Choroid plexus epithelial cell (primary cell): ENCODE measurements around the gene CACNB4.

Source experiments
- DNase-seq: peaks from one replicate; pipeline ENCODE4 v3.0.0-alpha.2; 2010; ENCODE audit warnings: low read depth
- H3K4me3 ChIP-seq: 2 replicates; pipeline ENCODE4 v1.5.1; 2011; ENCODE audit warnings: low read depth, mild to moderate bottlenecking, control low read depth, low read length, moderate library complexity
- TF ChIP-seq, protein P1 (sequence below): conservative IDR thresholded peaks from 2 replicates; pipeline ENCODE4 v1.5.1; 2011; ENCODE audit warnings: low read depth, mild to moderate bottlenecking, control low read depth, inconsistent platforms, low read length, moderate library complexity

CACNB4 gene

GRCh38 chr2:151824886-151825285 lies 274.0 kb downstream of the CACNB4 start:
- no peak for DNase-seq
- TF ChIP-seq, protein P1, sequence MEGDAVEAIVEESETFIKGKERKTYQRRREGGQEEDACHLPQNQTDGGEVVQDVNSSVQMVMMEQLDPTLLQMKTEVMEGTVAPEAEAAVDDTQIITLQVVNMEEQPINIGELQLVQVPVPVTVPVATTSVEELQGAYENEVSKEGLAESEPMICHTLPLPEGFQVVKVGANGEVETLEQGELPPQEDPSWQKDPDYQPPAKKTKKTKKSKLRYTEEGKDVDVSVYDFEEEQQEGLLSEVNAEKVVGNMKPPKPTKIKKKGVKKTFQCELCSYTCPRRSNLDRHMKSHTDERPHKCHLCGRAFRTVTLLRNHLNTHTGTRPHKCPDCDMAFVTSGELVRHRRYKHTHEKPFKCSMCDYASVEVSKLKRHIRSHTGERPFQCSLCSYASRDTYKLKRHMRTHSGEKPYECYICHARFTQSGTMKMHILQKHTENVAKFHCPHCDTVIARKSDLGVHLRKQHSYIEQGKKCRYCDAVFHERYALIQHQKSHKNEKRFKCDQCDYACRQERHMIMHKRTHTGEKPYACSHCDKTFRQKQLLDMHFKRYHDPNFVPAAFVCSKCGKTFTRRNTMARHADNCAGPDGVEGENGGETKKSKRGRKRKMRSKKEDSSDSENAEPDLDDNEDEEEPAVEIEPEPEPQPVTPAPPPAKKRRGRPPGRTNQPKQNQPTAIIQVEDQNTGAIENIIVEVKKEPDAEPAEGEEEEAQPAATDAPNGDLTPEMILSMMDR: no peak
- H3K4me3 ChIP-seq: no peak overlapping the region

DNA sequence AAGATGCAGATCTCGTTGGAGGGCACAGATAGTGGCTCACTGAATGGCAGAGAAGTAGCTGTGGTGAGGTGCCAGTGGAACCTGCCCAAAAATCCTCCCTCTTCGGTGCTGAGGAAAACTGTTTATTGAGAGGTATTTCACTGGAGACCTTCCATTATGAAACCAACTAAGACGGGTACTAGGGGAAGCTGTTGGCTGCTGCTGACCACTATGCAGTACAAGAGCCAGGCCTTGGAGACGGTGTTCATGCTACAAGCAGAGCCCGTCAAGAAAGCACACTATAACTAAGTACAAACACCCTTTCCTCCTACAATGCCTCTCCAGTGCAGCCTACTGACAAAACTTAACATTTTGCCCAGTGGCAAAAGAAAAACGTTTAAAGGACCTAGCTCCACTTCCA lies 275.2 kb downstream of the CACNB4 start:
- DNase-seq: no peak
- no peak overlapping the region for H3K4me3 ChIP-seq
- TF ChIP-seq, protein P1: no peak

GRCh38 chr2:151819920-151820319 lies 278.9 kb downstream of the CACNB4 start:
- H3K4me3 ChIP-seq: no peak overlapping the region
- TF ChIP-seq, protein P1: no peak
- DNase-seq: no peak

- no peak overlapping the region for H3K4me3 ChIP-seq
- no peak for DNase-seq
- TF ChIP-seq, protein P1: no peak
Observed at GRCh38 chr2:151817929-151818328, 280.9 kb downstream of the CACNB4 start.

DNA sequence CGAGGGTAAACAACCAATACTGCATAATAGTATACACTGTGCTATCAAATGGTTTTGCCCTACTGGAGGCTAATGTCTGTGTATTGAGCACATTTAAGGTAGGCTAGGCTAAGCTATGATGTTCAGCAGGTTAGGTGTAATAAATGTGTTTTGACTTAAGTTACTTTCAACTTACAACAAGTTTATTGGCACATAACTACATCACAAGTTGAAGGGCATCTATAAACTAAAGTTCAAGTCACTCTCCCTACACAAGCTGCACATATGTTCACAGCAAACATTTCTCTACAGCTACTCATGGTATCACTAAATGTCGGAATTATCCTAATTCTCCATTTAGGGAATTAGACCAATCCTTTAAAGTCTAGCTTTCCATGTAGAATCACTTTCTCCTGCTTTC lies 282.0 kb downstream of the CACNB4 start:
- DNase-seq: no peak
- TF ChIP-seq, protein P1: no peak

GRCh38 chr2:151815821-151816489 lies 282.9 kb downstream of the CACNB4 start:
- TF ChIP-seq, protein P1: no peak
- H3K4me3 ChIP-seq: no peak overlapping the region
- DNase-seq: no peak

More for the DNA sequence above, 282.0 kb downstream of the CACNB4 start:
- H3K4me3 ChIP-seq: no peak overlapping the region

DNA sequence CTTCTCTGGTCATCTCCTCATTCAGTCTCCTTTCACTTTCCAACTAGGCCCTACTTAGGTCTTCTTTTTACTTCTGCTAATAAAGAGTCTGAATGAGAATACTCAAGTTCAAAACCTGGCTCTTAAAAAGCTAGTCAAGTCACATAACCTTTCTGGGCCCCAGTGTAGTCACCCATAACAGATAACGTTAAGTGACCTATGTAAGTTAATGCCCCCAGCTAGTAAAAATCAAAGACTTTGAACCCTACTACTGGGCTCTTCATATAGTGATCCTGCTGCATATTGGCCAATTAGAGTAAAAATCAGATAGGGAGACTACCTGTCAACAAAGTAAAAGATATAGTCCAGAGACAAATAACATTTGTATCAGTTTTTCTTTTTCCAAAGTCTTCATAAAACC lies 288.4 kb downstream of the CACNB4 start:
- TF ChIP-seq, protein P1: no peak
- H3K4me3 ChIP-seq: no peak overlapping the region

More for the DNA sequence above, 288.4 kb downstream of the CACNB4 start:
- DNase-seq: no peak
